WTC11 (cell line): ENCODE data around the gene POU6F1. TPM values are rescaled to one million over a fixed set of nuclear protein-coding genes. Genes with fewer than 3 reads are reported as not detected.

ENCODE experiments used
- ATAC-seq: fragments of 200-7000 bp; cut with Tn5 transposase; 2 replicates; pipeline ENCODE4 v1.10.0; 2021; ENCODE audit warnings: mild to moderate bottlenecking, moderate library complexity
- CTCF ChIA-PET: fragments of 300-600 bp; sonication (Branson Sonifier 250); formaldehyde crosslinking; loops from one replicate; lab custom pipeline; 2021; ENCODE audit warnings: antibody characterized with exemption; lab: Charles Lee
- POLR2A ChIA-PET: fragments of 350-600 bp; sonication (Branson Sonifier 250); formaldehyde crosslinking; loops from one replicate; lab custom pipeline; 2021; ENCODE audit warnings: antibody characterized with exemption; lab: Charles Lee
- DNase-seq: peaks from one replicate; pipeline ENCODE4 v3.0.0; 2021; ENCODE audit warnings: low spot score
- H3K27ac Mint-ChIP-seq: 2 replicates; pipeline ENCODE4 v1.8.0; 2021; ENCODE audit warnings: mixed read lengths
- H3K27me3 Mint-ChIP-seq: 2 replicates; pipeline ENCODE4 v1.8.0; 2021; ENCODE audit warnings: low read depth, mild to moderate bottlenecking, moderate library complexity, mixed read lengths
- H3K36me3 Mint-ChIP-seq: 2 replicates; pipeline ENCODE4 v1.8.0; 2021; ENCODE audit warnings: mixed read lengths
- H3K4me1 Mint-ChIP-seq: 2 replicates; pipeline ENCODE4 v1.8.0; 2022; ENCODE audit warnings: mixed read lengths
- H3K4me3 Mint-ChIP-seq: 2 replicates; pipeline ENCODE4 v1.8.0; 2021; ENCODE audit warnings: mild to moderate bottlenecking, moderate library complexity, mixed read lengths
- H3K9me3 Mint-ChIP-seq: 2 replicates; pipeline ENCODE4 v1.8.0; 2021; ENCODE audit warnings: mixed read lengths
- AR ChIP-seq: fragments of 250-450 bp; sonication (Bioruptor Pico); IDR thresholded peaks from 2 replicates; pipeline ENCODE4 v1.9.0; 2021; ENCODE audit warnings: mild to moderate bottlenecking
- ATF6 ChIP-seq: sonication (generic); formaldehyde crosslinking; IDR thresholded peaks from 2 replicates; pipeline ENCODE4 v1.8.1; 2023; ENCODE audit warnings: mild to moderate bottlenecking, missing genetic modification reagents
- ELF4 ChIP-seq: sonication (generic); formaldehyde crosslinking; IDR thresholded peaks from 2 replicates; pipeline ENCODE4 v1.8.1; 2022; ENCODE audit warnings: low read depth, mild to moderate bottlenecking, moderate library complexity, missing genetic modification reagents
- EMX1 ChIP-seq: fragments of 250-450 bp; sonication (Bioruptor Pico); IDR thresholded peaks from 2 replicates; pipeline ENCODE4 v1.8.0; 2021; ENCODE audit warnings: mild to moderate bottlenecking
- FOXP4 ChIP-seq: sonication (generic); formaldehyde crosslinking; IDR thresholded peaks from 2 replicates; pipeline ENCODE4 v1.8.0; 2022; ENCODE audit warnings: mild to moderate bottlenecking, missing genetic modification reagents
- IRF1 ChIP-seq: sonication (generic); formaldehyde crosslinking; IDR thresholded peaks from 2 replicates; pipeline ENCODE4 v1.8.0; 2023; ENCODE audit warnings: missing genetic modification reagents
- OVOL2 ChIP-seq: fragments of 250-450 bp; sonication (Bioruptor Pico); IDR thresholded peaks from 2 replicates; pipeline ENCODE4 v1.9.0; 2021; ENCODE audit warnings: mild to moderate bottlenecking, borderline replicate concordance
- RORB ChIP-seq: fragments of 250-450 bp; sonication (Bioruptor Pico); IDR thresholded peaks from 2 replicates; pipeline ENCODE4 v1.9.0; 2021; ENCODE audit warnings: mild to moderate bottlenecking
- SOX15 ChIP-seq: fragments of 250-450 bp; sonication (Bioruptor Pico); IDR thresholded peaks from 2 replicates; pipeline ENCODE4 v1.9.0; 2021; ENCODE audit warnings: mild to moderate bottlenecking
- ZMAT4 ChIP-seq: fragments of 250-450 bp; sonication (Bioruptor Pico); IDR thresholded peaks from 2 replicates; pipeline ENCODE4 v1.9.0; 2021; ENCODE audit warnings: mild to moderate bottlenecking
- ZNF138 ChIP-seq: sonication (generic); formaldehyde crosslinking; conservative IDR thresholded peaks from 2 replicates; pipeline ENCODE4 v1.8.1; 2022; ENCODE audit warnings: mild to moderate bottlenecking, moderate library complexity, missing genetic modification reagents
- total RNA-seq: library from RNA; stranded (reverse); gene quantifications from 3 replicates; pipeline ENCODE4 v1.2.3, GENCODE V29; 2021

POU6F1 gene
- total RNA-seq, 1 experiment from 2014 or later = 10.2 TPM

- ATAC-seq = no peak
- Mint-ChIP-seq H3K4me1 (peaks cover 18% of the 10 kb centered on the region), H3K9me3 (no peaks in the 10 kb centered on the region)
Observed at GRCh38 chr12:51253276-51253675, 35.4 kb upstream of the POU6F1 start.

More at GRCh38 chr12:51253276-51253675, 35.4 kb upstream of the POU6F1 start:
- CTCF ChIA-PET = interaction anchor here (0.9 to 2.0 kb wide), 5 partner anchors 15 to 112 kb away, joined by 3 to 14 read pairs (median 5); partner anchors contain the start of genes DAZAP2 and SMAGP
- no peak overlapping the region for H3K4me3 Mint-ChIP-seq
- no peak overlapping the region for H3K27ac Mint-ChIP-seq
- TF ChIP-seq OVOL2 (CRISPR knock-in tag) (no peak), EMX1 (no peak), IRF1 (no peak), ZMAT4 (CRISPR knock-in tag) (no peak), FOXP4 (CRISPR knock-in tag) (no peak), AR (CRISPR knock-in tag) (no peak), ATF6 (CRISPR knock-in tag) (no peak), ELF4 (CRISPR knock-in tag) (no peak), SOX15 (CRISPR knock-in tag) (no peak), ZNF138 (CRISPR knock-in tag) (no peak), RORB (no peak)
- no peak for DNase-seq
- H3K27me3 Mint-ChIP-seq = no peaks in the 10 kb centered on the region
- POLR2A ChIA-PET = no interaction called here
- no peaks in the 10 kb centered on the region for H3K36me3 Mint-ChIP-seq
